K562 (cell line): Measurements from ENCODE around the gene CCDC195.

Experiments used
- CTCF ChIP-seq, 3 experiments: IDR thresholded peaks in 2 of 3; conservative IDR thresholded peaks in 1 of 3; 2 replicates each; pipeline ENCODE4 v1.5.1; 2011 to 2012; ENCODE audit warnings: low read length in 3 of 3, mild to moderate bottlenecking in 3 of 3, control low read depth in 2 of 3, improper control_type of control experiment in 1 of 3, inconsistent platforms in 1 of 3, low read depth in 1 of 3, mixed read lengths in 1 of 3, moderate library complexity in 1 of 3; ENCODE audit not compliant: insufficient read depth in 2 of 3
- POLR2A ChIP-seq: fragments of 450-650 bp; conservative IDR thresholded peaks from 2 replicates; pipeline ENCODE4 v1.6.1; 2016
- REST ChIP-seq, 2 experiments: fragments of 450-650 bp; formaldehyde crosslinking in 1 of 2; IDR thresholded peaks; 2 replicates each; pipeline versions ENCODE4 v1.4.0 to v1.6.1; 2014 to 2020; ENCODE audit warnings: mild to moderate bottlenecking in 2 of 2, borderline replicate concordance in 1 of 2, low read depth in 1 of 2
- ZFX ChIP-seq: sonication (generic); formaldehyde crosslinking; IDR thresholded peaks from 2 replicates; pipeline ENCODE4 v1.8.0; 2022; ENCODE audit warnings: mild to moderate bottlenecking, missing genetic modification reagents, moderate library complexity

- TF ChIP-seq ZFX (no peak), CTCF (IDR thresholded peaks at IDR 0.05 in 2 of 3, conservative IDR thresholded peaks at IDR 0.05 in 1 of 3; ENCODE audit: insufficient read depth in 2 of 3, low read depth in 1 of 3, low read length in 3 of 3) (no peak), POLR2A (no peak), REST (IDR thresholded peaks at IDR 0.05; ENCODE audit: borderline replicate concordance) (no peak), REST (CRISPR knock-in tag; IDR thresholded peaks at IDR 0.05; ENCODE audit: low read depth) (no peak)
These were observed 4.8 kb downstream of the CCDC195 start for GRCh38 chr2:224711381-224711780.
